GM10266 (cell line): Measurements from ENCODE around the gene VMP1.

Experiments used
- DNase-seq: peaks from one replicate; pipeline ENCODE4 v3.0.0; 2012; ENCODE audit errors: extremely low spot score
- TF ChIP-seq, protein P1 (sequence below): IDR thresholded peaks from 2 replicates; pipeline ENCODE4 v1.5.1; 2012; ENCODE audit warnings: mild to moderate bottlenecking, low read depth; ENCODE audit not compliant: control insufficient read depth, insufficient read depth; ENCODE audit errors: missing control alignments

Gene VMP1

GRCh38 chr17:59722623-59723022, 15.2 kb downstream of the VMP1 start:
- TF ChIP-seq, protein P1, sequence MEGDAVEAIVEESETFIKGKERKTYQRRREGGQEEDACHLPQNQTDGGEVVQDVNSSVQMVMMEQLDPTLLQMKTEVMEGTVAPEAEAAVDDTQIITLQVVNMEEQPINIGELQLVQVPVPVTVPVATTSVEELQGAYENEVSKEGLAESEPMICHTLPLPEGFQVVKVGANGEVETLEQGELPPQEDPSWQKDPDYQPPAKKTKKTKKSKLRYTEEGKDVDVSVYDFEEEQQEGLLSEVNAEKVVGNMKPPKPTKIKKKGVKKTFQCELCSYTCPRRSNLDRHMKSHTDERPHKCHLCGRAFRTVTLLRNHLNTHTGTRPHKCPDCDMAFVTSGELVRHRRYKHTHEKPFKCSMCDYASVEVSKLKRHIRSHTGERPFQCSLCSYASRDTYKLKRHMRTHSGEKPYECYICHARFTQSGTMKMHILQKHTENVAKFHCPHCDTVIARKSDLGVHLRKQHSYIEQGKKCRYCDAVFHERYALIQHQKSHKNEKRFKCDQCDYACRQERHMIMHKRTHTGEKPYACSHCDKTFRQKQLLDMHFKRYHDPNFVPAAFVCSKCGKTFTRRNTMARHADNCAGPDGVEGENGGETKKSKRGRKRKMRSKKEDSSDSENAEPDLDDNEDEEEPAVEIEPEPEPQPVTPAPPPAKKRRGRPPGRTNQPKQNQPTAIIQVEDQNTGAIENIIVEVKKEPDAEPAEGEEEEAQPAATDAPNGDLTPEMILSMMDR, result no peak
- no peak for DNase-seq

GRCh38 chr17:59723041-59723440, 15.6 kb downstream of the VMP1 start:
- TF ChIP-seq, protein P1, result no peak
- no peak for DNase-seq

GRCh38 chr17:59723607-59724006, 16.2 kb downstream of the VMP1 start:
- DNase-seq, result no peak
- TF ChIP-seq, protein P1, result no peak

GRCh38 chr17:59725691-59726090, 18.2 kb downstream of the VMP1 start:
- DNase-seq, result no peak
- TF ChIP-seq, protein P1, result no peak

GRCh38 chr17:59727817-59728533, 20.5 kb downstream of the VMP1 start:
- no peak for DNase-seq
- TF ChIP-seq, protein P1, result no peak

DNA sequence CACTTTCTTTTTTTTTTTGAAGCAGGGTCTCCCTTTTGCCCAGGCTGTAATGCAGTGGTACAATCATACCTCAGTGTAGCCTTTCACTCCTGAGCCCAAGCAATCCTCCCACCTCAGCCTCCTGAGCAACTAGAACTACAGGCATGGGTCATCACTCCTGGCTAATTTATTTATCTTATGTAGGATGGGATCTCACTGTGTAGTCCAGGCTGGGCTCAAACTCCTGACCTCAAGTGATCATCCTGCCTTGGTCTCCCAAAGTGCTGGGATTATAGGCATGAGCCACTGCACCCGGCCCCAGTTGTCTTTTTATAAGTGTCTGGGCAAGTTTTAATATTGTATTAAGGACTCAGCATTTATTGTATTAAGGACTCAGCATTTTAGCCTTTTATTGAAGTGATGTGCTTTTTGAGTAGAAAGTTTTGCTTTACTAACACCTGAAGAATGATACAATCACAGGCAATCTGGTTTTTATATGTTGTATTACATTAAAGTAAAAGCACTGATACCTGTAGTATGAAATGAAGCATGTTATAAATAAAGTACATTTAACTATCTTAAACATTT, 22.9 kb downstream of the VMP1 start:
- no peak for DNase-seq
- TF ChIP-seq, protein P1, result no peak

DNA sequence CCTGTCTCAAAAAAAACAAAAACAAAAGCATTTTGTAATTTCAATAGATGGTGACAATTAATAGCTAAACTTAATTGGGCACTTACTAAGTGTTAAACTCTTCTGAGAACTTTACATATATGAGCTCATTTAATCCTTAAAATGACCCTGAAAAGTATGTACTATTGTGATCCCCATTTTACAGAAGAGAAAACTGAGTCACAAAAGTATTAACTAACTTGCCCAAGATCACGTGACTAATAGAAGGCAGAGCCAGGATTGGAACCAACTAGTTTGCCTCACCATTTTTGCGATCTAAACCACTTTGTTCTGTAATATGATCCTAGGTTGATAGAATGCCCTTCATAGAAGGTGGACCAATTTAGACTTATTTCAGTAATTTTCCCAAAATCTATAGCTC, 26.2 kb downstream of the VMP1 start:
- TF ChIP-seq, protein P1, result no peak
- DNase-seq, result no peak
